ENCODE data around the gene HDAC9. TPM values are rescaled to one million over a fixed set of nuclear protein-coding genes. Genes with fewer than 3 reads are reported as not detected.
A peak's percentile ranks its signal among the peaks of the same experiment; 100 is the strongest.

HDAC9 gene
- total RNA-seq, 1 donor from 2014 or later = 27.6 TPM

DNA sequence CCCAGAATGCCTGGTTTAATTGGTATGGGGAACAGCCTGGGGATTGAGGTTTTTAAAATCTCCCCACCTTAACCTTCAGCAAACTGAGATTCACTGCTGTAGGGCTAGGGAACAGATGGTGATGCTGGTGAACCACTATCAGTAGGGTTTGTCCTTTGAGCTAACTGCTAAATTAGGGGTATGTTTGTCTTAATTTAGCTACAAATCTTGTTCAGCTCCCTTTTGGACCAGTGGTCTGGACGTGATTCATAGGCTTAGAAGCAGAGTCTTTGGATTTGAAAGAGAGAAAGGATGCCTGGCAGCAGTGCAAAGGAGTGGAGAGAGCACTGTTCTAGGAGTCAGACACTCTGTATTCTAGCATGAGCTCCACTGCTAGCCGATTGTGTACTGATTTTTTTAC, 2.8 kb downstream of the HDAC9 start:
- no peaks in the 10 kb centered on the region for H3K27me3 Mint-ChIP-seq (ENCODE audit: low read depth, unreplicated experiment)
- no peak overlapping the region for H2AFZ ChIP-seq (ENCODE audit: low read depth, low read length)
- FAIRE-seq = no peak
- H3K4me2 ChIP-seq (ENCODE audit: low read length) = no peak overlapping the region
- no peak overlapping the region for H3K27ac ChIP-seq (ENCODE audit: low read depth, low read length)
- peaks cover 13% of the 10 kb centered on the region for H3K4me1 Mint-ChIP-seq (ENCODE audit: low read depth, unreplicated experiment)
- no peak overlapping the region for H3K27ac Mint-ChIP-seq (ENCODE audit: unreplicated experiment)
- H3K36me3 Mint-ChIP-seq (ENCODE audit: low read depth, unreplicated experiment) = no peaks in the 10 kb centered on the region
- no peak overlapping the region for H3K9ac ChIP-seq (ENCODE audit: low read length)
- H3K36me3 ChIP-seq (ENCODE audit: insufficient read depth, low read length) = no peaks in the 10 kb centered on the region
- peaks cover 19% of the 10 kb centered on the region for H3K79me2 ChIP-seq (ENCODE audit: insufficient read depth, low read length)
- peaks cover 15% of the 10 kb centered on the region for H3K4me1 ChIP-seq (ENCODE audit: insufficient read depth, low read length)
- no peak overlapping the region for H3K4me3 Mint-ChIP-seq (ENCODE audit: unreplicated experiment)
- H3K9me3 Mint-ChIP-seq (ENCODE audit: unreplicated experiment) = no peaks in the 10 kb centered on the region
- DNase-seq (ENCODE audit: low read depth) = no peak
- H3K9me3 ChIP-seq (ENCODE audit: insufficient read depth, low read depth, low read length) = no peaks in the 10 kb centered on the region
- no peak overlapping the region for H3K4me3 ChIP-seq (ENCODE audit: insufficient read depth, low read depth, low read length)
- no peaks in the 10 kb centered on the region for H3K27me3 ChIP-seq (ENCODE audit: insufficient read depth, low read length)
- TF ChIP-seq, protein P1, sequence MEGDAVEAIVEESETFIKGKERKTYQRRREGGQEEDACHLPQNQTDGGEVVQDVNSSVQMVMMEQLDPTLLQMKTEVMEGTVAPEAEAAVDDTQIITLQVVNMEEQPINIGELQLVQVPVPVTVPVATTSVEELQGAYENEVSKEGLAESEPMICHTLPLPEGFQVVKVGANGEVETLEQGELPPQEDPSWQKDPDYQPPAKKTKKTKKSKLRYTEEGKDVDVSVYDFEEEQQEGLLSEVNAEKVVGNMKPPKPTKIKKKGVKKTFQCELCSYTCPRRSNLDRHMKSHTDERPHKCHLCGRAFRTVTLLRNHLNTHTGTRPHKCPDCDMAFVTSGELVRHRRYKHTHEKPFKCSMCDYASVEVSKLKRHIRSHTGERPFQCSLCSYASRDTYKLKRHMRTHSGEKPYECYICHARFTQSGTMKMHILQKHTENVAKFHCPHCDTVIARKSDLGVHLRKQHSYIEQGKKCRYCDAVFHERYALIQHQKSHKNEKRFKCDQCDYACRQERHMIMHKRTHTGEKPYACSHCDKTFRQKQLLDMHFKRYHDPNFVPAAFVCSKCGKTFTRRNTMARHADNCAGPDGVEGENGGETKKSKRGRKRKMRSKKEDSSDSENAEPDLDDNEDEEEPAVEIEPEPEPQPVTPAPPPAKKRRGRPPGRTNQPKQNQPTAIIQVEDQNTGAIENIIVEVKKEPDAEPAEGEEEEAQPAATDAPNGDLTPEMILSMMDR (IDR thresholded peaks at IDR 0.05; ENCODE audit: insufficient read depth, low read depth, low read length) = no peak
- TF ChIP-seq EZH2 (IDR thresholded peaks at IDR 0.05; ENCODE audit: insufficient read depth, low read length) = no peak
- H4K20me1 ChIP-seq (ENCODE audit: insufficient read depth, low read length) = no peaks in the 10 kb centered on the region

DNA sequence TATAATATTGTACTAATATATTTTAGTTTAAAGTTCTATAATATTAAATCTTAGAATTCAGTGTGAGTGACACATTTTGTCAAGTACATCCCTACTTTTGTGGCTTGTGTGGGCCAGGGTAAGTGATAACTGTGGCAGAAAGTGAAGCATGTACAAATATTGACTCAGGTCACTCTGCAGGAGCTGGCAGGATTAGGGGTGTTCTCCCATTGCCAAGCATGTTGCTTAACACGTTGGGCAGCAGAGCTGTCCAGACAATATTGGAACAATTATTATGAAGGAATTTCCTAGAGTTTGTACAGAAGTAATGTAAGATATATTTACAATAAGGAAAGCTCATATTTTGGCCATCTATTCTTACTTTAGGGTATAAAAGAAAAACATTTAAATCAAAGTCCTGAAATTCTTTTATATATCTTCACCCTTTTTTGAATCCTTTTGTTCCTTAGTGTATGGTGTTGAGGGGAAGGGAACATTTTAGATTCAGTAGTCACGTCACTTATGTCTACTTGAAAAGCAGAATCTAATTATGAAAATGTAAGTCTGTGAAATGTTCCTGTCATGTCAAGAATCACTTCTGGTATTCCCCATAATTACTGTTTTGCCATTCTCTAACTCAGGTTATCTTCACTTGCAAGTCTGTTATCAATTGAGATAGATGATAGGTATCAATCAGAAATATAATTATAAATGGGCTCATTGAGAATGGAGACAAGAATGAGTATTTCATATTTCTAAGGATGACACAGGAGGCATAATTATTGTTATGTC, 4.0 kb downstream of the HDAC9 start:
- Histone ChIP-seq H3K27ac (ENCODE audit: low read depth, low read length) (no peak overlapping the region), H4K20me1 (ENCODE audit: insufficient read depth, low read length) (no peaks in the 10 kb centered on the region), H3K27me3 (ENCODE audit: insufficient read depth, low read length) (no peaks in the 10 kb centered on the region), H3K79me2 (ENCODE audit: insufficient read depth, low read length) (peaks cover 19% of the 10 kb centered on the region), H2AFZ (ENCODE audit: low read depth, low read length) (no peak overlapping the region), H3K4me1 (ENCODE audit: insufficient read depth, low read length) (peaks cover 15% of the 10 kb centered on the region), H3K36me3 (ENCODE audit: insufficient read depth, low read length) (no peaks in the 10 kb centered on the region), H3K9me3 (ENCODE audit: insufficient read depth, low read depth, low read length) (no peaks in the 10 kb centered on the region), H3K4me3 (ENCODE audit: insufficient read depth, low read depth, low read length) (no peak overlapping the region), H3K9ac (ENCODE audit: low read length) (no peak overlapping the region), H3K4me2 (ENCODE audit: low read length) (no peak overlapping the region)
- Mint-ChIP-seq H3K4me1 (ENCODE audit: low read depth, unreplicated experiment) (peaks cover 13% of the 10 kb centered on the region), H3K4me3 (ENCODE audit: unreplicated experiment) (no peak overlapping the region), H3K9me3 (ENCODE audit: unreplicated experiment) (no peaks in the 10 kb centered on the region), H3K36me3 (ENCODE audit: low read depth, unreplicated experiment) (no peaks in the 10 kb centered on the region), H3K27me3 (ENCODE audit: low read depth, unreplicated experiment) (no peaks in the 10 kb centered on the region), H3K27ac (ENCODE audit: unreplicated experiment) (no peak overlapping the region)
- DNase-seq (ENCODE audit: low read depth) = no peak
- TF ChIP-seq, protein P1 (IDR thresholded peaks at IDR 0.05; ENCODE audit: insufficient read depth, low read depth, low read length) = no peak
- no peak for TF ChIP-seq EZH2 (IDR thresholded peaks at IDR 0.05; ENCODE audit: insufficient read depth, low read length)
- peak; percentile 29 for FAIRE-seq

Measured in astrocyte (in vitro differentiated cells and primary cell).